RPMI8226 (cell line): ENCODE measurements around the gene CLN6.
A peak's percentile ranks its signal among the peaks of the same experiment; 100 is the strongest.
"Not testable (repeated sequence)": the region's sequence is repeated elsewhere in the genome, so short reads cannot be mapped to it uniquely, and the experiment has no call there.

Experiments used
- DNase-seq: peaks from one replicate; pipeline ENCODE4 v3.0.0-alpha.2; 2015

Gene CLN6

DNA sequence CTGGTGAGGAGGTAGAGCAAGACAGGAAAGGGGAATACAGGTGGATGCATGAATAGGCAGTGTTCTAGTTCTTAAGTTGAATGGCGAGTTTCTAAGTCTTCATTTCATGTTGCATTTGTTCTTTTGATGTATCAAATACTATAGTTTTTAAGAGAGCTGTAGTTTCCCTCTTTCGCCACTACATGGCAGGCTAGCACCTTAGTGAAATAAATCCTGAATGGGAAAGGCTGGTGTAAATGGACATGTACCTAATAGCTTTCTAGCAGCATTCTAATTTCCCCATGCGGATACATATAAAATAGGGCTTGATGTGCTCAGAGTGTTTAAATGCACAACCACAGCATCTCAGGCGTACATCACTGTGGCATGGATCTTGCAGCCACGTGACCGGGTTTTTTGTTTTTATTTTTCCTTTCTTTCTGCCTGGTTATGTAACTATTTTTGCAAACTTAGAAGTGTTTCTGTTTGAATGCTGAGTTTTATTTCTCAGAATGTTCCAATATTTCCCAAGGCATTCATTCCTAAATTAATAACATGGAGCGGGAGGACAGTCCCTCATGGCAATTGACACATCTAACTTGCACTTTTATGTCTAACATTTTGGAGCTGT, 23.5 kb upstream of the CLN6 start:
- DNase-seq: peak; percentile 87

DNA sequence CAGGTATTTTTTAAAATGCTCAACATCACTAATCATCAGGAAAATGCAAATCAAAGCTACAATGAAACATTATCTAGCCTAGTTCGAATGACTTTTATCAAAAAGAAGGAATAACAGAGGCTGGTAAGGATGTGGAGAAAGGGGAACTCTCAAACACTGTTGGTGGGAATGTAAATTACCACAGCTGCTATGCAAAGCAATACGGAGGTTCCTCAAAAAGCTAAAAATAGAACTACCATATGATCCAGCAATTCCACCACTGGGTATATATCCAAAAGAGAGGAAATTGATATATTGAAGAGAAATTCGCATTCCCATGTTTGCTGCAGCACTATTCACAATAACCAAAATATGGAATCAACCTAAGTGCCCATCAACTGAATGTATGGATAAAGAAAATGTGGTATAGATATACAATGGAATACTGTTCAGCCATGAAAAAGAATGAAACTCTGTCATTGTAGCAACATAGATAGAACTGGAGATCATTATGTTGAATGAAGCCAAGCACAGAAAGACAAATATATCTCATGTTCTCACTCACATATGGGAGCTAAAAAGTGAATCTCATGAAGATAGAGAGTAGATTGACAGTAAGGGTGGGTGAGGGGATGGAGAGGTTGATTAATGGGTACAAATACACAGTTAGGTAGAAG, 19.7 kb upstream of the CLN6 start:
- no peak for DNase-seq

DNA sequence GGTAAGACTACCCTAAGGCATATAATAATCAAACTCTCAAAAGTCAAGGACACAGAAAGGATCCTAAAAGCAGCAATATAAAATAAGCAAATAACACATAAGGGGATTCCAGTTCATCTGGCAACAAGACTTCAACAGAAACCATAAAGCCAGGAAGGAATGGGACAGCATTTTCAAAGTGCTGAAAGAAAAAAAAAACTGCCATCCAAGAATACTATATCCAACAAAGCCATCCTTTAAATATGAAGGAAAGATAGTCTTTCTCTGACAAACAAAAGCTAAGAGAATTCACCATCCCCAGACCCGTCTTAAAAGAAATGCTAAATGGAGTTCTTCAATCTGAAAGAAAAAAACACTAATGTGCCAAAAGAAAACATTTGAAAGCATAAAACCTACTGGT, 14.7 kb upstream of the CLN6 start:
- no peak for DNase-seq

DNA sequence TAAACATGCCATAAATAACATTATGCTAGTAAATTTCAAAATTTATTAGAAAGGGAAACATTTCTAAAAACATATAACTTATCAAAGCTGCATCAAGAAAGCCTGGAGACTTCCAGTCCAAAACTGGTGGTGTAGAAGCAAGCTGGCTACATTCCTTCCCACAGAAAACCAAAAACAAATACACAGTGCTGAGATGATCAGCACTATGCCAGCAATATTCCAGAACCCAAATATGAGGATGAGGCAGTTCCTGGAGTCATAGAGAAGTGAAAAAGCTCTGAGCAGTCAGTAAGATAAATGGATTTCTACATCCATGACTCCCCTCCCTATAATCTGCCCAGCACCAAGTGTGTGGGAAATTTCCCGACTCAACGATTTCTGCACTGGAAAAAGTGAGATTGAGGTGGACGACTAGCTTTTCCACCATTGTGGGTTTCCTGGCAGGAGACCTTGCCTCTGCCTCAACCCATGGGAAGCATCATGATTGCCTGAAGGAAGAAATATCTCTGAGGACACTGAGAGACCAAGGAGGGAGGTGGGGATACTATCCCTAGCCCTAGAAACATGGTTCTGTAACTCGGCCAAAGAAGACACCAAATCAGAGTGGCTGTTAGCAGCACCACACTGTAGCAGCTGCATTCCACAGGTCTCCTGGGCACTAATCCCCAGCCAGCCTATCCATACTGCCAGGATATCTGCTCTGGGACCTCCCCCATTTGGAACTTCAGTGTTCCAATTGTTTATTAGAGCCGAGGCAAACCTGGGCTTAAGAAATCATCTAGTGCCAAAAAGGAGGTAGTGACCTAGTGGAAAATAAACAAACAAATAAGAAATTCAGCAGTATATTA, 11.8 kb upstream of the CLN6 start:
- no peak for DNase-seq

DNA sequence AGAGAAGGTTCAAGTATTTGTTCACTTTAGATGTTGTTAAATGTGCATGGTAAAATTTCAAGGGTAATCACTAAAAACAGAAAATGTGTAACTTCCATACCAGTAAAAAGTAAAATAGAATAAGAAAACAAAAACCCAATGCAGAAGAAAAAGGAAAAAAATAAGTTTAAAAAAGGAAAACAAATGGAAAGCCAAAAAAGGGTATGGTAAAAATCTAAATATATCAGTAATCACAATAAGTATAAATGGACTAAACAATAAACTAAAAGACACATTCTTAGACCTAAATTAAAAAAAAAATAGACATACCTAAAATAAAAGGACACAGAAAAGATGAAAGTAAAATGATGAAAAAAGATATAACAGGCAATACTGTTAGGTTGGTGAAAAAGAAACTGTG, 9.5 kb upstream of the CLN6 start:
- no peak for DNase-seq

DNA sequence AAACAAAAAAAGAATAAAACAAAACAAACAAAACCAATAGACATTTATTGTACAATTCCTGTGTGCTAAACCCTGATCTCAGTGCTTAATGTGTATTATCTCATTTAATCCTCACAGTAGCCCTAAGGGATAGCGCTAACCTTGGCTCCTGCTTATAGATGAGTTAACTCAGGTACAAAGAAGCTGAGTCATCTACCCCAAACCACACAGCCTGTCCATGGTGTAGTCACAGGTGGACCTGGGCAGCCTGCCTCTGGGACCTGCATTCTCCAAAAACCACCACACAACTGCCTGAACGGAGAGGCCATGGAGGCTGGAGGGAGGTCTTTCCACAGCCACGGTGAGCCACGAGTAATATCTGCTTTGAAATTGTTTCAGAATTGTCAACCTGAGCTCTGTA, 5.5 kb upstream of the CLN6 start:
- DNase-seq: peak; percentile 52

DNA sequence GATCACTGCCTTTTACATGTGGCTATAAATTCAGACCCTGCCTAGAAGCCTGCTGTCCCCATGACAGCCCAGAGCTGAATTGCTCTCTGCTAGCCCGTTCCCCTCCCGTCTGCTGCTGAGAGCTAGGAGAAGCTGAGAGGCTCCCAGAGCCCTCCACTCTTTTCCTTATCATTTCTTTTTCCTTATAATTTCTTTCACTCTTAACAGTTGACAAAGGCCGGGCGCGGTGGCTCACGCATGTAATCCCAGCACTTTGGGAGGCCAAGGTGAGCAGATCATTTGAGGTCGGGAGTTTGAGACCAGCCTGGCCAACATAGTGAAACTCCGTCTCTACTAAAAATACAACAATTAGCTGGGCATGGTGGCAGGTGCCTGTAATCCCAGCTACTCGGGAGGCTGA, 5.0 kb upstream of the CLN6 start:
- DNase-seq: not testable (repeated sequence)

DNA sequence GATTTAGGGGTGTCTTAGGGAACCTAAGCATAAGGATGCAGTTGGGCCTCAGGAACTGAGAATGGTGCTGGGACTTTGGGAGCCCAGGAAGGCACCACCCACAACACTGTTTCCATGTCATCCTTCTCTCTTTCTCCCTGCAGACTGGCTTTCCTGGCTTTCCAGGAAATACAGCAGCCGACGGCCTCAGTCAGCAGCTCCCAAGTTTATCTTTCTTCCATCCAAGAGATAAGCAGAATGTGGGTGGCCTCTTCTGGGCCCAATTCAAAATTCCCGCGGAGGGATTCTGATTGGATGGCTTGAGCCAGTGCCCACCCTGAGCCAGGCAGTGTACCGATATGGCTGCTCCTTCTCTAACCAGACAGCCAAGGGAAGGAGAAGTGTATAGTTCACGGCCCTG, 4.5 kb upstream of the CLN6 start:
- DNase-seq: no peak

DNA sequence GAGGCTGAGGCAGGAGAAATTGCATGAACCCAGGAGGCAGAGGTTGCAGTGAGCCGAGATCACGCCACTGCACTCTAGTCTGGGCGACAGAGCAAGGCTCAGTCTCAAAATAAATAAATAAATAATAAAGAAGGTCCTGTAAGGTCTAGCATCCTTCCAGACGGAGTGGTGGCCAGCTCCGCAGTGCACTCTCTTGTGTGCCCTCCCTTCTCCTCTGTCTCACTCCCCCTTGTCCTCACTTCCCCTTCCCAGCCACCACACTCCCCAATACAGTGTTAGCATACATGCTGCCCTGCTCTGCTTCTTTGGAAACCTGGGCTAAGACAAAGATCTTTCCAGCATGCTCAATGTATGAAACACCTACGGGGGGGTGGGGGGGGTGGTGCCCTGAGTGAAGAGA, 3.4 kb upstream of the CLN6 start:
- DNase-seq: peak; percentile 51

DNA sequence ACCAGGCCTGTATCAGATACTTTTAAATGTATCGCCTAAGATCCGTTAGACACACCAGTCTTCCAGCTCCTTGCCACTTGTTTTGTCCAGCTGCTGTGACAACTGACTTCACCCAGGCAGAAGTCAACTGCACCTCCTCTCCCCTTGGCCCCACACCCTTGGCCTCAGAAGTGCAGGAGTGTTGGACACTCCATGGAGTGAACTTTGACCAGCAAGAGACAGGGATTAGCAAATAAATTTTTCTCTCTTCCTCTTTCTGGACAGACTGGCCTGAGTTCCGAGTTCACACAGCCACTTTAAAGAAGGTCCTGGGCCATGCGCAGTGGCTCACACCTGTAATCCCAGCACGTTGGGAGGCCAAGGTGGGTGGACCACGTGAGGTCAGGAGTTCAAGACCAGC, 2.9 kb upstream of the CLN6 start:
- DNase-seq: peak; percentile 15

DNA sequence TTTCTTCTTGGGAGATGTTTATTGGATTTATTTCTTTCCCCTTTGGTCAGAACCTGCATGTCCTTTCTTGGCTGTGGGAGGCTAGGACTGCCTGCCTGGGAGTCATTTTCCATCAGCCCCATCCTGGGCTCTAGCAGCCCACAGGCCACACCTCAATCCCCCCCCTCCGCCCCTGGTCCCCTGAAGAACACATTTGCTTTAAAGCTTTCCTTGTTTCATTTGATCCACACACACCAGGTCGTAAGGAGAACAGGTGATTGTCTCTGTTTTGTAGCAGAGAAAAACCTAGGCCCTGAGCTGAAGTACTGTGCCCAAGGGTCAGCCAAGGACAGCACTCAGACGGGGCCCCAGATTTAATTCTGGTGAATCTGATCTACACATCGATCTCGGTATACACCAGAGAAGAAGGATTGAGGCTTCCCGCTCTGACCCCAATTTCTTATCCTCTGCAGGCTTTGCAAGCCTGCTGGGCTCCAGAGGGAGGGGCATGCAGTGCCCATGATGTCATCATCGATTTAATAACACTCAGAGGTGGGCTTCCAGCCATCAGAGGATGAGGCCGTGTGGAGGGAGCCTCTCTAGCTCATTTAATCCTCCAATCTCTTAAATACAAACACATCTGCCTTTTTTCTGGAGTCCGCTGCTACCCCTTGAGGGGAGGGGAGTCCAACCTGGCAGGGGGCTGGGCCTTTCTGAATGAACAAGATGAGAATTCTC, 1.7 kb upstream of the CLN6 start:
- DNase-seq: no peak

DNA sequence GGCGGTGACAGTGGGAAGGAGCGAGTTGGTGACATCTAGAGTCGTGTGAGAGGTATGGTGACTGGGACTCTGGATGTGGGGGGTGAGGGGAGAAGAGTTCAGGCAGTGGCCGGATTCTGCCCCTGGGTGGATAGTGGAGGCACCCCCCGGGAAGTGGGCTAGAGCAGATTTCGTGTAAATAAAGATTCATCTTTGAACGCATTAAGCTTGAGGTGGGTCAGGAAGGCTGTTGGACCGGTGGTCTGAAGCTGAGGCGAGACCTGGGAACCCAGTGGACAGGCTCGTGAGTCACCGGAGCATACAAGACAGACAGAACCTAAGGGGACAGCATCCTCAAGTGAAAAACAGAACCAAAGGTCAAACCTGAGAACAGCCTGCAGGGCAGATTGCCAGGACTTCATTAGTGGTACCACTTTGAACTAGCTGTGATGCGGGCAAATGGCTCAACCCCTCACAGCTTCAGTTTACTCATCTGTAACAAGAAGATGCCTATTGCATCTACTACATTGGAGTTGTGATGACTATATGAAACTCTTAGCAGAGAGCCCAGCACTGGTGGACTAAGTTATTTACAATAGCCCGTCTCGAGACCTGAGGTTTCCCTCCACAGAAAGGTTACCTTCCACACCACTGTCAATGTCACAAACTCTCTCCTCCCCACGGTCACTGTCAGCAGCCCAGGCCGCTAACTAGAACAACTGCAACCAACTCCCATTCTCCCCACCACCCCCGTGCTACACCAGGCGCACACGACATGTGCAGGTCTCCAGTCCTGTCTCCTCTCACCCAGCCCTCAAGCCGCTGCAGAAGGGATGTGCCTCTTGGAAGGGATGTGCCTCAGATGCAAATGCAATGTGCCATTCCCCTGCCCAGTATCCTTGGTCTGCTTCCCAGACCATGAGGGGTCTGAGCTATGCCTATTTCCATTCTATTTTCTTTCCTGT, 901 bp upstream of the CLN6 start:
- peak; percentile 81 for DNase-seq

DNA sequence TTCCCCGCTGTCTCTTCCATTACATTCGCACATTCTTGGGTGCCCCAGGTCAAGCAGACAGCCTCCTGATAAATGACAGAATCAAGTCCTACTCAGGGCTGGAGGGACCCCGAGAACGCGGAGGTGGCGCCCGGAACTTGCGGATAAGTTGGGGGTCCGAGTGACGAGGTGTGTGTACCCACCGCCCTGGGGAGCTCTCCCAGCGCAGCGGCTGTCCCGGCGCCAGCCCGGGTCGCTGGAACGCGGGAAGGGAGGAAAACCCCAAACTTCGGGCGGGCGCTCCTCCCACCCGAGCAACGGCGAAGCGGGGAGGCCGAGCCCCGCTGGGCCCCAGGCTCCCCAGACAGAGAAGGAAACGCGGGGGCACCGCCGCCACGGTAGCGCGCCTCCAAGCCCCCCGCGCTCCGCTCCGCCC, 550 bp downstream of the CLN6 start:
- no peak for DNase-seq

DNA sequence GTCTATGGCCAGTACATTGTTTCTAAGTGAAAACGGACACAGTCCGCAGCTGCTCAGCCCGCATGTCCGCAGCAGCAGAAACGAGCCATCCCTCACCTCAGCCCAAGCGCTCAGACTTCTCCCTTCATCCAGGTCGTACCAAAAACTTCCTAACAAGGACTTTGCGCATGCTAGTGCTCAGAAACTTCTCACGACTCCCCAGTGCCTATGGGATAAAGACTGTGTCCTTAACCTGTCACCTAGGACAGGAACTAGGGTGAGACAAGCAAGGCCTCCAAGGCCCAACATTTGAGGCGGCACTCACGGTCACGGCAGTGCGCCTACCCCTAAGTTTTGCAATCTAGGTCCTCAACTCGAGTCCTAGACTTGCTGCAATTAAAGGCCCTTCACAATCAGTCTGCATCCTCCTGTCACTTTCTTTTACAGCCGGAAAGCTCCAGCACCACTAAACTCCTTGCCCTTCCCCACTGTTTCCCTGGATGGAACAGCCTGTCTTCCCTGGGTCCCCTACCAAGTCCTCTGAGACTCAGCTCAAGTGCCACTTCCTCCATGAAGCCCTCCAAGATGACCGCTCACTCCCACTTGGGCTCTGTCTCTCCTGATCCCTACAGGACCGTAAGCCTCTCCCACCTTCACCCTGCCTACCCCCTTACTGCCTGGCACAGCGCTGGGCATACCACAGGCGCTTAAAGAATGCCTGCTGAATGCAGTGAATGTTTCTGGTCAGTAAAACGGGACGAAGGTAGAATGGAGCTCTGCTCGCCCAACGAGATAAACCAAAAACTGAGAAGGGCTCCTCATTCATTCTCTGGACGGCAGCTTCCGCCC, 1.2 kb downstream of the CLN6 start:
- DNase-seq: peak; percentile 57

DNA sequence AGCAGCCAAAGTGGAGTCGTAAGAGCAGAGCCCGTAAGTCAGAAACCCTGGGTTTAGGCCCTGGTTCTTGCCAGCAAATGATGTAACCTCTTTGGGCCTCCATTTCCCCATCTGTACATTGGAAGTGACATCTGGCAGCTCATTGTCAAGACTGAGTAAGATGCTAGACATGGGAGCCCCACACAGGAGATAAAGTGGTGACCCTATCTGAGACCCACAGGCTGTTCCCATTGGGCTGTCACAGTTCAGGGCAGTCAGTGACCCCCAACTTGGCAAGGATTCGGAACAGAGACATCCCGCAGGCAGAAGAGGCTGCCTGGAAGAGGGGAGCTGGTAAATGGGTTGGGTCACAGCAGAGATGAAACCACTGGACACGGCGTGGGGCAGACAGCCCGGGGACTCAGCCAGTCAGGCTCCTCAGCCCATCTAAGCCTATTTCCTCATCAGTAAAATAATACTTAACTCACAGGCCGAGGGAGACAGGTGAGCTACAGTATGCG, 1.8 kb downstream of the CLN6 start:
- no peak for DNase-seq

DNA sequence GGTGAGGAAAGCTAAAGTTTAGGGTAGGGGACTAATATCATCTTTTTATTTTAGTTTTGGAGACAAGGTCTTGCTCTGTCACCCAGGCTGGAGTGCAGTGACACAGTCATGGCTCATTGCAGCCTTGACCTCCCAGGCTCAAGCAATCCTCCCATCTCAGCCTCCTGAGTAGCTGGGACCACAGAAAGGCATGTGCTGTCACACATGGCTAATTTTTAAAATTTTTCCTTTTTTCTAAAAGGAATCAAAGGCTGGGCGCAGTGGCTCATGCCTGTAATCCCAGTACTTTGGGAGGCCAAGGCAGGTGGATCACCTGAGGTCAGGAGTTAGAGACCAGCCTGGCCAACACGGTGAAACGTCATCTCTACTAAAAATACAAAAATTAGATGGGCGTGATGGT, 4.1 kb downstream of the CLN6 start:
- not testable (repeated sequence) for DNase-seq

DNA sequence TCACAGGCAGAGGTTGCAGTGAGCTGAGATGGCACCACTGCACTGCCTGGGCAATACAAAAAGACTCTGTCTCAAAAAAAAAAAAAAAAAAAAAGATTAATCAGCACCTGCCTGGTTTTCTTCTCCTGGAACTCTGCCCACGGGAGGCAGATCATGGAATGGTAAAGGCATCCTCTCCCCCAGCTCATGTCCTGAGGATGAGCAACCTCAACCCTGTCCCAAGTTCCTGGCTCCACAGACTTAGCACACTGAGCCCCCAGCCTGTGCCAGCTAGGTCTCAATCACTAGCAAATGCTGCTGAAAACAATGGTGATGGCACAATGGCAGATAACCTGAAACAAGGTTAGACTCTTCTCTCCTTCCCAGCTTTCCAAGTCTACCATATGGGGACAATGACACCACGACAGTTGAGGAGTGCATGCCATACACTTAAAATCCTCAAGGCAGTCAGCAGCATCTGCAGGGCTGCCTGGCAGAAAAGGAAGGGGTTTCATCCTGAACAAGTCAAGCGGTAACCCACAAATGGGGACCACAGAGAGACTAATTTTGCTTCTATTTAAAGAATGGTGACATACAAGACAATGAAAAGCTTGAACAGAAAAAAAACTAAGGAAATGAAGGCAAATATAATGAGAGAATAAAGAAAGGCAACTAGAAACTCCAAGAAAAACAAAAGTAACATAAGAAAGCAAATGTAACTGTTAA, 4.8 kb downstream of the CLN6 start:
- DNase-seq: peak; percentile 38

DNA sequence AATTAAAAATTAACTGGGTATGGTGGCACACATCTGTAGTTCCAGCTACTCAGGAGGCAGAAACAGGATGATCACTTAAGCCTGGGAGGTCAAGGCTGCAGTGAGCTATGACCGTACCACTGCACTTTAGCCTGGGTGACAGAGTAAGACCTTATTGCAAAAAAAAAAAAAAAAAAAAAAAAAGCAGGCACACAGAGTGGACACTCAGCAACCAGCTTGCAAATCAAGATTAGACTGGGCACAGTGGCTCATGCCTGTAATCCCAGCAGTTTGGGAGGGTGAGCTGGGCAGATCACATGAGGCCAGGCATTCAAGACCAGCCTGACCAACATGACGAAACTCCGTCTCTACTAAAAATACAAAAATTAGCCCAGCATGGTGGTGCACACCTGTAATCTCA, 5.4 kb downstream of the CLN6 start:
- no peak for DNase-seq

DNA sequence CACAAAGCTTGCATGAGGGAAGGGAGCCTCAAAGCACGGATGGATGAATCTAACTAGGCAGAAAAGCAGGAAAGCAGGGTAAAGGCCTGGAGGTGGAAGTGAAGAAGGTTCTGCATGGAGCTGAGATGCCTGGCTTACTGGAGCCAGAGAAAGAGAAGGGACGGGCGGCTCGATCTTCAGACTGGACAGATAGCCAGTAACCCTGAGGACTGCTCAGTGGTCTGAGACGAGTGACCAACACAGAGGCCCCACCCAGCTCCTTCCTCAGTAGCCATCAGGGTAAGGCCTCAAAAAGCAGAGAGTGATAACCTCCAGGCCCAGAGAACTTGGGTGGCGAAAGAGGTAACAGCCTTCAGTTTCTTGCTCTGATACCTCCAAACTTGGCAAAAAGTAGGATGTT, 6.4 kb downstream of the CLN6 start:
- DNase-seq: no peak

DNA sequence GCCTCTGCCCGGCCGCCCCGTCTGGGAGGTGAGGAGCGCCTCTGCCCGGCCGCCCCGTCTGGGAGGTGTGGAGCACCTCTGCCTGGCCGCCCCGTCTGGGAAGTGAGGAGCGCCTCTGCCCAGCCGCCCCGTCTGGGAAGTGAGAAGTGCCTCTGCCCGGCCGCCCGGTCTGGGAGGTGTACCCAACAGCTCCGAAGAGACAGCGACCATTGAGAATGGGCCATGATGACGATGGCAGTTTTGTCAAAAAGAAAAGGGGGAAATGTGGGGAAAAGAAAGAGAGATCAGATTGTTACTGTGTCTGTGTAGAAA, 7.1 kb downstream of the CLN6 start:
- not testable (repeated sequence) for DNase-seq
